SK-N-SH (cell line): ENCODE measurements around the gene SORL1.

Experiments
- JUND ChIP-seq: IDR thresholded peaks from 2 replicates; pipeline ENCODE4 v1.4.0; 2012
- POLR2AphosphoS5 ChIP-seq: IDR thresholded peaks from 2 replicates; pipeline ENCODE4 v1.6.1; 2012; ENCODE audit warnings: low read depth, low read length
- RAD21 ChIP-seq: IDR thresholded peaks from 2 replicates; pipeline ENCODE4 v1.6.1; 2012; ENCODE audit warnings: mild to moderate bottlenecking, low read length
- REST ChIP-seq: IDR thresholded peaks from 2 replicates; pipeline ENCODE4 v1.6.1; 2012; ENCODE audit warnings: mild to moderate bottlenecking, low read depth, low read length, moderate library complexity
- TEAD4 ChIP-seq: IDR thresholded peaks from 2 replicates; pipeline ENCODE4 v1.4.0; 2012; ENCODE audit warnings: mild to moderate bottlenecking, borderline replicate concordance; ENCODE audit not compliant: insufficient read depth
- YY1 ChIP-seq: IDR thresholded peaks from 2 replicates; pipeline ENCODE4 v1.4.0; 2012; ENCODE audit warnings: low read depth, mild to moderate bottlenecking
- TF ChIP-seq, protein P1 (sequence below): fragments of 200-600 bp; sonication (generic); IDR thresholded peaks from 2 replicates; pipeline ENCODE4 v1.6.1; 2017; ENCODE audit warnings: antibody characterized with exemption, mild to moderate bottlenecking, moderate library complexity
- TF ChIP-seq, protein P2 (sequence below): IDR thresholded peaks from 2 replicates; pipeline ENCODE4 v1.4.0; 2012; ENCODE audit warnings: low read depth, borderline replicate concordance
- TF ChIP-seq, protein P3 (sequence below): IDR thresholded peaks from 2 replicates; pipeline ENCODE4 v1.4.0; 2012; ENCODE audit warnings: low read depth

- TF ChIP-seq, protein P1, sequence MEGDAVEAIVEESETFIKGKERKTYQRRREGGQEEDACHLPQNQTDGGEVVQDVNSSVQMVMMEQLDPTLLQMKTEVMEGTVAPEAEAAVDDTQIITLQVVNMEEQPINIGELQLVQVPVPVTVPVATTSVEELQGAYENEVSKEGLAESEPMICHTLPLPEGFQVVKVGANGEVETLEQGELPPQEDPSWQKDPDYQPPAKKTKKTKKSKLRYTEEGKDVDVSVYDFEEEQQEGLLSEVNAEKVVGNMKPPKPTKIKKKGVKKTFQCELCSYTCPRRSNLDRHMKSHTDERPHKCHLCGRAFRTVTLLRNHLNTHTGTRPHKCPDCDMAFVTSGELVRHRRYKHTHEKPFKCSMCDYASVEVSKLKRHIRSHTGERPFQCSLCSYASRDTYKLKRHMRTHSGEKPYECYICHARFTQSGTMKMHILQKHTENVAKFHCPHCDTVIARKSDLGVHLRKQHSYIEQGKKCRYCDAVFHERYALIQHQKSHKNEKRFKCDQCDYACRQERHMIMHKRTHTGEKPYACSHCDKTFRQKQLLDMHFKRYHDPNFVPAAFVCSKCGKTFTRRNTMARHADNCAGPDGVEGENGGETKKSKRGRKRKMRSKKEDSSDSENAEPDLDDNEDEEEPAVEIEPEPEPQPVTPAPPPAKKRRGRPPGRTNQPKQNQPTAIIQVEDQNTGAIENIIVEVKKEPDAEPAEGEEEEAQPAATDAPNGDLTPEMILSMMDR, result no peak
- no peak for TF ChIP-seq YY1
- TF ChIP-seq, protein P2, sequence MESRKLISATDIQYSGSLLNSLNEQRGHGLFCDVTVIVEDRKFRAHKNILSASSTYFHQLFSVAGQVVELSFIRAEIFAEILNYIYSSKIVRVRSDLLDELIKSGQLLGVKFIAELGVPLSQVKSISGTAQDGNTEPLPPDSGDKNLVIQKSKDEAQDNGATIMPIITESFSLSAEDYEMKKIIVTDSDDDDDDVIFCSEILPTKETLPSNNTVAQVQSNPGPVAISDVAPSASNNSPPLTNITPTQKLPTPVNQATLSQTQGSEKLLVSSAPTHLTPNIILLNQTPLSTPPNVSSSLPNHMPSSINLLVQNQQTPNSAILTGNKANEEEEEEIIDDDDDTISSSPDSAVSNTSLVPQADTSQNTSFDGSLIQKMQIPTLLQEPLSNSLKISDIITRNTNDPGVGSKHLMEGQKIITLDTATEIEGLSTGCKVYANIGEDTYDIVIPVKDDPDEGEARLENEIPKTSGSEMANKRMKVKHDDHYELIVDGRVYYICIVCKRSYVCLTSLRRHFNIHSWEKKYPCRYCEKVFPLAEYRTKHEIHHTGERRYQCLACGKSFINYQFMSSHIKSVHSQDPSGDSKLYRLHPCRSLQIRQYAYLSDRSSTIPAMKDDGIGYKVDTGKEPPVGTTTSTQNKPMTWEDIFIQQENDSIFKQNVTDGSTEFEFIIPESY, result no peak
- no peak for TF ChIP-seq RAD21
- no peak for TF ChIP-seq TEAD4
- TF ChIP-seq JUND, result no peak
- TF ChIP-seq POLR2AphosphoS5, result no peak
- TF ChIP-seq, protein P3, sequence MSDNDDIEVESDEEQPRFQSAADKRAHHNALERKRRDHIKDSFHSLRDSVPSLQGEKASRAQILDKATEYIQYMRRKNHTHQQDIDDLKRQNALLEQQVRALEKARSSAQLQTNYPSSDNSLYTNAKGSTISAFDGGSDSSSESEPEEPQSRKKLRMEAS, result no peak
- no peak for TF ChIP-seq REST
These were observed 25.4 kb upstream of the SORL1 start for GRCh38 chr11:121426476-121427399.
